ENCODE results near the gene SEC24C.
"Not testable (repeated sequence)": the region's sequence is repeated elsewhere in the genome, so short reads cannot be mapped to it uniquely, and the experiment has no call there.

The SEC24C gene

GRCh38 chr10:73743905-73744663 is at the start of gene SEC24C:
SEC24C (plus strand) TSS chr10:73744372; CDS start chr10:73746833, 2,461 bp downstream.
- TF ChIP-seq, protein P1, sequence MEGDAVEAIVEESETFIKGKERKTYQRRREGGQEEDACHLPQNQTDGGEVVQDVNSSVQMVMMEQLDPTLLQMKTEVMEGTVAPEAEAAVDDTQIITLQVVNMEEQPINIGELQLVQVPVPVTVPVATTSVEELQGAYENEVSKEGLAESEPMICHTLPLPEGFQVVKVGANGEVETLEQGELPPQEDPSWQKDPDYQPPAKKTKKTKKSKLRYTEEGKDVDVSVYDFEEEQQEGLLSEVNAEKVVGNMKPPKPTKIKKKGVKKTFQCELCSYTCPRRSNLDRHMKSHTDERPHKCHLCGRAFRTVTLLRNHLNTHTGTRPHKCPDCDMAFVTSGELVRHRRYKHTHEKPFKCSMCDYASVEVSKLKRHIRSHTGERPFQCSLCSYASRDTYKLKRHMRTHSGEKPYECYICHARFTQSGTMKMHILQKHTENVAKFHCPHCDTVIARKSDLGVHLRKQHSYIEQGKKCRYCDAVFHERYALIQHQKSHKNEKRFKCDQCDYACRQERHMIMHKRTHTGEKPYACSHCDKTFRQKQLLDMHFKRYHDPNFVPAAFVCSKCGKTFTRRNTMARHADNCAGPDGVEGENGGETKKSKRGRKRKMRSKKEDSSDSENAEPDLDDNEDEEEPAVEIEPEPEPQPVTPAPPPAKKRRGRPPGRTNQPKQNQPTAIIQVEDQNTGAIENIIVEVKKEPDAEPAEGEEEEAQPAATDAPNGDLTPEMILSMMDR (IDR thresholded peaks at IDR 0.05; ENCODE audit: extremely low read depth, insufficient read depth, missing control alignments), result no peak
- in situ Hi-C loops (cut with MboI; ENCODE audit: low pct_unique_long_range_greater_than_20kb, low sequenced_read_pairs, unreplicated experiment), result loop anchor here (25.0 kb wide), 1 partner anchor 207 kb away; no protein-coding TSS in a partner anchor
- peak; percentile 91 for DNase-seq (ENCODE audit: low spot score)

DNA sequence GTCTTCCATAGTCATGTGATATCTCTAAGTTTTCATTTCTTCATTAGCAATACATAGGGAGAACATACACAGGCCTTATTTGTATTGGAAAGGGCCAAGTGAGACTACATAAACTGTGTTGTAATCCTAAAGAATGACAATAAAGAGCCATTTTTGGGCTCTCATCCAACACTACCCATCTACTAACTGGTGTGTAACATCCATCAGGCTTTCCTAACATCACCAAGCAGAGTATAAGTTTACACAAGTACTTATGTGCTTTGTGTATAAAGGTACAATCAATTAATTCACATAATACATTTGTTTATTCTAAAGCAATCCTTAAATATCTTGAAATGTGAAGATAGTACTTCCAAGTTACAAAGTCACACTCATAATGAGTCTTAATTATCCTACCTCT is 48.9 kb upstream of the SEC24C start:
- in situ Hi-C loops (cut with MboI; ENCODE audit: low pct_unique_long_range_greater_than_20kb, low sequenced_read_pairs, unreplicated experiment), result not testable (repeated sequence)

DNA sequence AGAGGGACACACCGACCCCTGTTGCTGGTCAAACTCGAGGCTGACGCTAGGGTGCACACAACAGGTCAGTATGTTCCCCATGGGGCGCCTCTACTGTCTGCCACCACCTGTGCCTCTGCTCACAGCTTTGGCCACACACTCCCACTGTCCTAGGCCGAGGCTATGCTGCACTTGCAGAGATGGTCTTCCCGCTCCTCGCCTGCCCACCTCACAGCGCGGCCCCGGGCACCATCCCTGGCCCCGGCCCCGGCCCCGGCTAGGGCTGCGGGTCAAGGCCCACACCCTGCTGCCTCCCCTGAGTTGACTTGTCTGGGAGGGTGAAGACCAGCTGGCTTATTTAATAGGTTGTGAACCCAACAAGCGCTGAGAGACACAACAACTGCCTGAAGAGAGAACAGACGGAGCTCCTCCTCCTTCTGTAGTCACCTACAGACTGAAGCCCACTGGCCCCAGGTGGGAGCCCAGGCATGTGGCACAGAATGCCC is 46.5 kb upstream of the SEC24C start, which contains the start of gene AGAP5:
AGAP5 (minus strand) TSS at position 435 of the 485 bp plus-strand sequence; CDS start at position 81, 354 bp downstream.
- in situ Hi-C loops (cut with MboI; ENCODE audit: low pct_unique_long_range_greater_than_20kb, low sequenced_read_pairs, unreplicated experiment); DNase-seq (ENCODE audit: low spot score): not testable (repeated sequence)

More for the DNA sequence above, 48.9 kb upstream of the SEC24C start:
- not testable (repeated sequence) for DNase-seq (ENCODE audit: low spot score)

GRCh38 chr10:73698819-73699218 is 45.4 kb upstream of the SEC24C start:
- in situ Hi-C loops (cut with MboI; ENCODE audit: low pct_unique_long_range_greater_than_20kb, low sequenced_read_pairs, unreplicated experiment); DNase-seq (ENCODE audit: low spot score): not testable (repeated sequence)

DNA sequence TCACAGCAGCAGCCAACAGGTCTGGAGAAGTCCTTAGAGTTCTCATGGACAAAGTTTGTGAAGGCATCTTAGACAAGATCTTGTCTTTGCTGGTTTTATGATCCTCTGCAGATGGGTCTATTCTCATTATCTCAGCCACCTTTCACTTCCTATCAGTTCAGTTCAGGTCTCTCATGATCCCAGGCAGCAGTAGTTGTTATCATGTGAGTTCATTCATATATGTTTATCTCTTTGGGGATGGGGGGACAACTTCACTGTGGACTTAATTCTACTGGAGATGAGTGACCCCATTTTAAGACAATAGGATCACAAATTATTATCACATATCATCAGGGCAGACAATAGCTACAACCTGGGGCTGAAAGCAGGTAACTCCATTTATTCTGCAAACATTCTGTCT is 40.2 kb upstream of the SEC24C start:
- in situ Hi-C loops (cut with MboI; ENCODE audit: low pct_unique_long_range_greater_than_20kb, low sequenced_read_pairs, unreplicated experiment); DNase-seq (ENCODE audit: low spot score): not testable (repeated sequence)

- DNase-seq (ENCODE audit: low spot score); in situ Hi-C loops (cut with MboI; ENCODE audit: low pct_unique_long_range_greater_than_20kb, low sequenced_read_pairs, unreplicated experiment): not testable (repeated sequence)
These were observed 38.6 kb upstream of the SEC24C start for GRCh38 chr10:73705506-73706072.

- DNase-seq (ENCODE audit: low spot score); in situ Hi-C loops (cut with MboI; ENCODE audit: low pct_unique_long_range_greater_than_20kb, low sequenced_read_pairs, unreplicated experiment): not testable (repeated sequence)
These were observed 37.7 kb upstream of the SEC24C start for GRCh38 chr10:73706488-73706887.

GRCh38 chr10:73707628-73708027 is 36.5 kb upstream of the SEC24C start:
- in situ Hi-C loops (cut with MboI; ENCODE audit: low pct_unique_long_range_greater_than_20kb, low sequenced_read_pairs, unreplicated experiment); DNase-seq (ENCODE audit: low spot score): not testable (repeated sequence)

DNA sequence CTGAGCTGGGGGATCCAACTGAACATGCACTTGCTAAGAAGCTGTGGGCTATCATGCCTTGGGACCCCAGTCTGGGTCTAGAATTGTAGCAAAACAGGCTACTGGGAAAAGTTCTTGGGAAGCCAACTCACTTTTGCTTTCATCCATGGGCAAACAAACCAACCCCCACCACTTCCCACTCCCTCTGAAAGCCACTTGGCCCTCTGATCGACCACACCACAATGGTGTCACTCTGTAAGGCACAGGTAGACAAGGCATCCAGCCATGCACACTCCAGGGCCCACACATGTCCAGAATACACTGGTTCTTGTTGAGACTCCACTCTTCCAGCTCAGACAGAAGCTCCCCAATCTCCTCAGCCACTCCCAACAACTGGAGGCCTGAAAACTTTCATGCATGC is 36.0 kb upstream of the SEC24C start:
- in situ Hi-C loops (cut with MboI; ENCODE audit: low pct_unique_long_range_greater_than_20kb, low sequenced_read_pairs, unreplicated experiment), result not testable (repeated sequence)

DNA sequence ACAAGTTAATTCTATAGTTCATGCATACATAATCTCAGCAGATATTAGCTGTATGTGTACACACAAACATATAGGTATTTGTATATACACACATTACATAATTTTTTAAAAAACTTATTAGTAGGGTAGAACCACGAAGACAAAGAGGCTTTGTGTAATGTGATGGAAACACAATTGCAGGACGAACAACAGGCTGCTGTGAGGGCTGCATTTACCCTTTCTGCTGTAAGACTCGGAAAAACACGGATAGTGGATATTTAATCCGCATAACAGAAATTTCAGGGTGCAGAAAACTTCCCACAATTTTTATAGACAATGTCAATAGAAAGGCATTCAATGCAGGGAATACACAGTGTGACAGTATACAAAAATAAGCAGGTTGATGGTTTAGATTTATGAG is 32.5 kb upstream of the SEC24C start:
- in situ Hi-C loops (cut with MboI; ENCODE audit: low pct_unique_long_range_greater_than_20kb, low sequenced_read_pairs, unreplicated experiment); DNase-seq (ENCODE audit: low spot score): not testable (repeated sequence)

More for the DNA sequence above, 36.0 kb upstream of the SEC24C start:
- DNase-seq (ENCODE audit: low spot score), result not testable (repeated sequence)

- DNase-seq (ENCODE audit: low spot score); in situ Hi-C loops (cut with MboI; ENCODE audit: low pct_unique_long_range_greater_than_20kb, low sequenced_read_pairs, unreplicated experiment): not testable (repeated sequence)
These were observed 30.3 kb upstream of the SEC24C start for GRCh38 chr10:73713912-73714311.

DNA sequence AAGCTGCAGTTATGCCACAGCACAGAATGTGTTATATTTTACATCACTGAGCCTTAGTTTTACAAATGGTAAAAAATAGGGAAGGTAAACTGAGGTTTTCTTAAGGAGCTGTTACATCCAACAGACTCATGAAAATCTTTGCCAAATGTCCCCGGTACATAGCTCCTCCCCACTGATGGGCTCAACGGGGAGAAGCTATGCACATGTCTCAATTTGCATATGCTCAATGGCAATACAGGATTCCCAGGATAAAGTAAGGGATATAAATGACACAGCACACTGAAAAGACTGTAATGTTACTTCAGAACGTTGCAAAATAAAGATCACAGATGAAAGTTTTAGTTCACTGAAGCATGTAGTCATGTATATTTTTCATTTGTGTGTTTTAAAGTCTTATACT is 29.7 kb upstream of the SEC24C start:
- DNase-seq (ENCODE audit: low spot score); in situ Hi-C loops (cut with MboI; ENCODE audit: low pct_unique_long_range_greater_than_20kb, low sequenced_read_pairs, unreplicated experiment): not testable (repeated sequence)

DNA sequence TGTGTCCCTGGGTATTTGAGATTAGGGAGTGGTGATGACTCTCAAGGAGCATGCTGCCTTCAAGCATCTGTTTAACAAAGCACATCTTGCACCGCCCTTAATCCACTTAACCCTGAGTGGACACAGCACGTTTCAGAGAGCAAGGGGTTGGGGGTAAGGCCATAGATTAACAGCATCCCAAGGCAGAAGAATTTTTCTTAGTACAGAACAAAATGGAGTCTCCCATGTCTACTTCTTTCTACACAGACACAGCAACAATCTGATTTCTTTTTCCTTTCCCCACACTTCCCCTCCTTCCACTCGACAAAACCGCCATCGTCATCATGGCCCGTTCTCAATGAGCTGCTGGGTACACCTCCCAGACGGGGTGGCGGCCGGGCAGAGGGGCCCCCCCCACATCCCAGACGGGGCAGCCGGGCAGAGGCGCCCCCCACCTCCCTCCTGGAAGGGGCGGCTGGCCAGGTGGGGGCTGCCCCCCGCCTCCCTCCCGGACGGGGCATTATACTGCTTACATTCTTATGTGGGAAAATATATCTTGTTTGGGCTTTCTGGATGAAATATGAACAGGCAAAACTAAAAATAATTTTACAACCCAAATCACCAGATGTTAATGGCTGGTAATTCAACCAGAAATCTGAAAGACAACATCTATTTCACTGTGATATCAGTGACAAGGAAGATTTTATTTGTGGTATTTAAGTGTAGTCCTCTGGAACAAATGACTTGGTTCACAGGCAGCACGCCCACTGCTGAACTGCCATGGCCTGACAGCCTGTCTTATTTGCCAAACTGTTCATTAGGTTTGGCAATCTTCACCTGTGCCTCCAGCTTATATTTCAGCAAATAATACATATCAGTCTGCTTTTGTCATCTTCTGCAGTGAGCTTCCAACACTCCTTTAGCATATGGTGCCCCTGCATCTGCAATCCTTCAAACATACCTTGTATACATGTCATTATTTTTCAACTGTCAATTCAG is 28.7 kb upstream of the SEC24C start:
- in situ Hi-C loops (cut with MboI; ENCODE audit: low pct_unique_long_range_greater_than_20kb, low sequenced_read_pairs, unreplicated experiment); DNase-seq (ENCODE audit: low spot score): not testable (repeated sequence)

Measured in GM13977 (cell line).